Trophoblast cell (in vitro differentiated cells and primary cell): Measurements from ENCODE around the gene GABARAPL2.

Source experiments
- DNase-seq, 2 donors: peaks; one replicate each; pipeline ENCODE4 v3.0.0-alpha.2; 2016
- H2AFZ ChIP-seq: 2 replicates; pipeline ENCODE4 v1.6.1; 2013; ENCODE audit warnings: low read length, moderate library complexity, mild to moderate bottlenecking; ENCODE audit not compliant: insufficient read depth, poor library complexity
- H2AK5ac ChIP-seq: 2 replicates; pipeline ENCODE4 v1.6.1; 2013; ENCODE audit warnings: mild to moderate bottlenecking, low read length
- H2BK120ac ChIP-seq: 2 replicates; pipeline ENCODE4 v1.6.1; 2013; ENCODE audit warnings: low read length, mild to moderate bottlenecking, moderate library complexity; ENCODE audit not compliant: insufficient read depth, poor library complexity
- H2BK12ac ChIP-seq: 2 replicates; pipeline ENCODE4 v1.6.1; 2013; ENCODE audit warnings: mild to moderate bottlenecking, low read length, moderate library complexity
- H2BK5ac ChIP-seq: 2 replicates; pipeline ENCODE4 v1.6.1; 2013; ENCODE audit warnings: low read length, low read depth, moderate library complexity, mild to moderate bottlenecking; ENCODE audit not compliant: poor library complexity
- H3K14ac ChIP-seq: 2 replicates; pipeline ENCODE4 v1.6.1; 2013; ENCODE audit warnings: mild to moderate bottlenecking, low read length
- H3K18ac ChIP-seq: 2 replicates; pipeline ENCODE4 v1.6.1; 2013; ENCODE audit warnings: mild to moderate bottlenecking, low read length
- H3K23ac ChIP-seq: 2 replicates; pipeline ENCODE4 v1.6.1; 2013; ENCODE audit warnings: low read length
- H3K27ac ChIP-seq: 2 replicates; pipeline ENCODE4 v1.5.1; 2013; ENCODE audit warnings: low read depth, mild to moderate bottlenecking, inconsistent platforms, low read length, moderate library complexity
- H3K27me3 ChIP-seq: 2 replicates; pipeline ENCODE4 v1.6.1; 2013; ENCODE audit warnings: inconsistent platforms, mild to moderate bottlenecking, low read length, moderate library complexity; ENCODE audit not compliant: insufficient read depth
- H3K36me3 ChIP-seq, 2 experiments: 1 replicate in 1 of 2; 2 replicates in 1 of 2; pipeline ENCODE4 v1.6.1; 2013; ENCODE audit warnings: low read length in 2 of 2, mild to moderate bottlenecking in 2 of 2, moderate library complexity in 1 of 2; ENCODE audit not compliant: insufficient read depth in 2 of 2, control insufficient read depth in 1 of 2
- H3K4ac ChIP-seq: 2 replicates; pipeline ENCODE4 v1.6.1; 2013; ENCODE audit warnings: low read depth, mild to moderate bottlenecking, low read length, moderate library complexity
- H3K4me1 ChIP-seq, 2 experiments: 1 replicate in 1 of 2; 2 replicates in 1 of 2; pipeline ENCODE4 v1.6.1; 2013; ENCODE audit warnings: low read length in 2 of 2, mild to moderate bottlenecking in 2 of 2, moderate library complexity in 1 of 2; ENCODE audit not compliant: insufficient read depth in 2 of 2, control insufficient read depth in 1 of 2
- H3K4me2 ChIP-seq: 2 replicates; pipeline ENCODE4 v1.6.1; 2013; ENCODE audit warnings: inconsistent platforms, mild to moderate bottlenecking, low read length, moderate library complexity
- H3K4me3 ChIP-seq: 2 replicates; pipeline ENCODE4 v1.5.1; 2013; ENCODE audit warnings: mild to moderate bottlenecking, low read depth, low read length, inconsistent platforms
- H3K79me1 ChIP-seq: one replicate; pipeline ENCODE4 v1.6.1; 2013; ENCODE audit warnings: low read length
- H3K79me2 ChIP-seq: 2 replicates; pipeline ENCODE4 v1.6.1; 2013; ENCODE audit warnings: low read length, mild to moderate bottlenecking; ENCODE audit not compliant: control insufficient read depth, insufficient read depth, poor library complexity
- H3K9ac ChIP-seq: 2 replicates; pipeline ENCODE4 v1.6.1; 2013; ENCODE audit warnings: mild to moderate bottlenecking, low read length
- H3K9me3 ChIP-seq: 2 replicates; pipeline ENCODE4 v1.6.1; 2013; ENCODE audit warnings: low read depth, mild to moderate bottlenecking, control low read depth, inconsistent platforms, low read length; ENCODE audit not compliant: insufficient read depth
- H4K12ac ChIP-seq: 2 replicates; pipeline ENCODE4 v1.6.1; 2013; ENCODE audit warnings: low read depth, mild to moderate bottlenecking, low read length, moderate library complexity
- H4K8ac ChIP-seq: 2 replicates; pipeline ENCODE4 v1.6.1; 2013; ENCODE audit warnings: low read depth, mild to moderate bottlenecking, low read length, moderate library complexity
- H4K91ac ChIP-seq: one replicate; pipeline ENCODE4 v1.6.1; 2013; ENCODE audit warnings: low read depth, mild to moderate bottlenecking, low read length, moderate library complexity
- WGBS: extraction: QIAGEN DNeasy Blood & Tissue Kit; methylation state at CpG from one replicate; pipeline ENCODE4 v1.1.7; 2013; ENCODE audit warnings: missing lambda C conversion rate; ENCODE audit not compliant: insufficient read length, insufficient coverage; ENCODE audit errors: extremely low coverage; 5-methylcytosine and 5-hydroxymethylcytosine counted together

Gene GABARAPL2

GRCh38 chr16:75529056-75529905 is 36.9 kb upstream of the GABARAPL2 start:
- no peak overlapping the region for H3K9ac ChIP-seq
- no peak overlapping the region for H2AFZ ChIP-seq
- no peak overlapping the region for H2BK120ac ChIP-seq
- no peaks in the 10 kb centered on the region for H3K36me3 ChIP-seq
- no peaks in the 10 kb centered on the region for H3K4me1 ChIP-seq
- no peaks in the 10 kb centered on the region for H3K79me2 ChIP-seq
- no peak overlapping the region for H3K4ac ChIP-seq
- no peak overlapping the region for H3K4me2 ChIP-seq
- no peak overlapping the region for H2BK12ac ChIP-seq
- H3K4me3 ChIP-seq = peak overlapping the region; percentile 45
- no peaks in the 10 kb centered on the region for H3K27me3 ChIP-seq
- H3K79me1 ChIP-seq = no peaks in the 10 kb centered on the region
- H3K18ac ChIP-seq = no peak overlapping the region
- no peak overlapping the region for H4K91ac ChIP-seq
- H3K14ac ChIP-seq = no peak overlapping the region
- no peak overlapping the region for H3K23ac ChIP-seq
- H4K12ac ChIP-seq = no peak overlapping the region
- DNase-seq = no peak
- no peak overlapping the region for H2BK5ac ChIP-seq
- H3K9me3 ChIP-seq = peaks cover 4% of the 10 kb centered on the region
- no CpG with 5 or more reads among the region's 81 CpGs for WGBS
- no peak overlapping the region for H3K27ac ChIP-seq
- H2AK5ac ChIP-seq = no peak overlapping the region
- no peak overlapping the region for H4K8ac ChIP-seq

GRCh38 chr16:75529959-75530358 is 36.2 kb upstream of the GABARAPL2 start:
- Histone ChIP-seq H4K91ac (no peak overlapping the region), H2AFZ (no peak overlapping the region), H3K27ac (no peak overlapping the region), H3K4me1 (no peaks in the 10 kb centered on the region), H2BK120ac (no peak overlapping the region), H3K23ac (no peak overlapping the region), H3K9ac (no peak overlapping the region), H3K27me3 (no peaks in the 10 kb centered on the region), H2BK5ac (no peak overlapping the region), H2AK5ac (no peak overlapping the region), H3K79me1 (no peaks in the 10 kb centered on the region), H3K14ac (no peak overlapping the region), H3K4me3 (no peak overlapping the region), H3K36me3 (no peaks in the 10 kb centered on the region), H3K9me3 (peaks cover 4% of the 10 kb centered on the region), H3K18ac (no peak overlapping the region), H3K4ac (no peak overlapping the region), H4K12ac (no peak overlapping the region), H4K8ac (no peak overlapping the region), H3K4me2 (no peak overlapping the region), H3K79me2 (no peaks in the 10 kb centered on the region), H2BK12ac (no peak overlapping the region)
- no peak for DNase-seq
- WGBS = no CpG with 5 or more reads among the region's 29 CpGs

DNA sequence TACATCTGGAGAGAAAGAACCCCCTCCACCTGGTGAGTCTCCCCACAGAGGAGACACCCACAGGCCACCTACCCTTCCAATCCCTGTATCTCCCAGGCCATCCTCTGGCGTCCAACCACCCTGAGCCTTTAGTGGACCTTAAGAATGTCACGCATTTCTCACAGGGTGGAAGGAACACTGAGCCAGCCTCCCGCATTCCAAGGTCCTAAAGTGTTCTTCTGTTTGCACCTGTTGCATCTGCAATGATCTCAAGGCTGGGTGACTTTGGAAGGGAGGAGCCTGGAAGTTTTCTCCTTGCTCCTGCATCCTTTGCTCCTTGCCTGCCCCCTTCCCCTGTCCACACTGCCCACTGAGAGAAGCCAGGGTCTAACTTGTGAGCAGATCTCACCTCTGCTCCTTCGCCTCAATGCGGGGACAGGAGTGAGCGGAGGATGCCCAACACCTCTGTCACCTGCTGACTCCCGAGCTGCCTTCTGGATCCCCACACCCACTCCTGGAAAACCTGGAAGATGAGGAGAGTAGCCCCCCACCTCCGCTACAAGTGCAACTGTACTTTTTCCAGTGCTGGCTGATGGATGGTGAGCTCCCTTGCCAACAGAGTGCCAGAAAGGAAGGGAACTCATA is 33.9 kb upstream of the GABARAPL2 start:
- Histone ChIP-seq H3K27ac (no peak overlapping the region), H2BK120ac (no peak overlapping the region), H4K8ac (no peak overlapping the region), H4K91ac (no peak overlapping the region), H2AFZ (no peak overlapping the region), H3K9ac (no peak overlapping the region), H3K27me3 (no peaks in the 10 kb centered on the region), H3K79me1 (no peaks in the 10 kb centered on the region), H3K18ac (no peak overlapping the region), H3K9me3 (peaks cover 2% of the 10 kb centered on the region), H3K4me2 (no peak overlapping the region), H3K36me3 (no peaks in the 10 kb centered on the region), H3K14ac (no peak overlapping the region), H3K4me3 (no peak overlapping the region), H3K23ac (no peak overlapping the region), H2BK12ac (no peak overlapping the region), H2AK5ac (no peak overlapping the region), H4K12ac (no peak overlapping the region), H3K4me1 (no peaks in the 10 kb centered on the region), H3K4ac (no peak overlapping the region), H2BK5ac (no peak overlapping the region), H3K79me2 (no peaks in the 10 kb centered on the region)
- DNase-seq = no peak
- no CpG with 5 or more reads among the region's 8 CpGs for WGBS

GRCh38 chr16:75532791-75533190 is 33.4 kb upstream of the GABARAPL2 start:
- no peak overlapping the region for H4K91ac ChIP-seq
- H3K79me1 ChIP-seq = no peaks in the 10 kb centered on the region
- no CpG with 5 or more reads among the region's 2 CpGs for WGBS
- H3K14ac ChIP-seq = no peak overlapping the region
- no peaks in the 10 kb centered on the region for H3K27me3 ChIP-seq
- no peak overlapping the region for H4K12ac ChIP-seq
- no peak overlapping the region for H3K4ac ChIP-seq
- no peak overlapping the region for H2BK120ac ChIP-seq
- H4K8ac ChIP-seq = no peak overlapping the region
- H3K27ac ChIP-seq = no peak overlapping the region
- H3K4me3 ChIP-seq = no peak overlapping the region
- no peaks in the 10 kb centered on the region for H3K36me3 ChIP-seq
- no peak overlapping the region for H3K23ac ChIP-seq
- H3K4me1 ChIP-seq = no peaks in the 10 kb centered on the region
- no peak overlapping the region for H2BK12ac ChIP-seq
- DNase-seq = no peak
- H2AK5ac ChIP-seq = no peak overlapping the region
- H3K79me2 ChIP-seq = no peaks in the 10 kb centered on the region
- H2BK5ac ChIP-seq = no peak overlapping the region
- peaks cover 2% of the 10 kb centered on the region for H3K9me3 ChIP-seq
- H3K9ac ChIP-seq = no peak overlapping the region
- no peak overlapping the region for H2AFZ ChIP-seq
- no peak overlapping the region for H3K4me2 ChIP-seq
- H3K18ac ChIP-seq = no peak overlapping the region
